HepG2 (cell line): ENCODE measurements around the gene ATP6V0D1. TPM values are rescaled to one million over a fixed set of nuclear protein-coding genes. Genes with fewer than 3 reads are reported as not detected.

Source experiments
- CAMTA2 ChIP-seq: sonication (generic); formaldehyde crosslinking; IDR thresholded peaks from 2 replicates; pipeline ENCODE4 v1.4.0; 2020; ENCODE audit warnings: mild to moderate bottlenecking, missing genetic modification reagents, borderline replicate concordance
- CEBPG ChIP-seq: IDR thresholded peaks from 2 replicates; pipeline ENCODE4 v1.6.1; 2016
- ETV6 ChIP-seq: sonication (generic); formaldehyde crosslinking; conservative IDR thresholded peaks from 2 replicates; pipeline ENCODE4 v1.4.0; 2020; ENCODE audit warnings: missing genetic modification reagents
- FOXM1 ChIP-seq: sonication (generic); formaldehyde crosslinking; IDR thresholded peaks from 2 replicates; pipeline ENCODE4 v1.5.0; 2020; ENCODE audit warnings: missing genetic modification reagents
- PTBP1 ChIP-seq: fragments of 200-400 bp; formaldehyde crosslinking; IDR thresholded peaks from 2 replicates; pipeline ENCODE4 v1.6.1; 2018; ENCODE audit warnings: low read length, low read depth; ENCODE audit not compliant: poor library complexity, severe bottlenecking
- SRSF9 ChIP-seq: fragments of 200-400 bp; formaldehyde crosslinking; IDR thresholded peaks from 2 replicates; pipeline ENCODE4 v1.6.1; 2018; ENCODE audit warnings: borderline replicate concordance, mild to moderate bottlenecking, low read depth, low read length; ENCODE audit not compliant: insufficient read depth, poor library complexity, severe bottlenecking
- ZNF557 ChIP-seq: sonication (generic); formaldehyde crosslinking; IDR thresholded peaks from 2 replicates; pipeline ENCODE4 v1.4.0; 2020; ENCODE audit warnings: missing genetic modification reagents
- ZSCAN29 ChIP-seq: sonication (generic); formaldehyde crosslinking; conservative IDR thresholded peaks from 2 replicates; pipeline ENCODE4 v1.4.0; 2020; ENCODE audit warnings: mild to moderate bottlenecking, missing genetic modification reagents
- polyA plus RNA-seq, 8 experiments: library from polyadenylated mRNA; depleted of rRNA in 3 of 8; stranded (reverse) in 7 of 8; unstranded in 1 of 8; fragments of >200 nt; fragmentation: Illumina TruSeq in 4 of 8; extraction: Trizol in 4 of 8; gene quantifications; 2 replicates each; pipeline versions ENCODE4 v1.2.1 to v1.2.3, GENCODE V29; 2011 to 2016; ENCODE audit warnings: low read depth in 4 of 8, missing spikeins in 1 of 8, mixed read lengths in 1 of 8; ENCODE audit not compliant: insufficient read depth in 1 of 8
- total RNA-seq, 5 experiments: library from RNA; depleted of rRNA; stranded (reverse); fragments of >200 nt; fragmentation: Illumina TruSeq; extraction: Trizol; gene quantifications; 2 replicates each; pipeline ENCODE4 v1.2.3, GENCODE V29; 2016; ENCODE audit warnings: low read depth in 1 of 5
- TF ChIP-seq, protein P1 (sequence below): sonication (generic); formaldehyde crosslinking; IDR thresholded peaks from 2 replicates; pipeline ENCODE4 v1.4.0; 2020; ENCODE audit warnings: low read depth, mild to moderate bottlenecking, missing genetic modification reagents
- TF ChIP-seq, protein P2 (sequence below): sonication (generic); formaldehyde crosslinking; IDR thresholded peaks from 2 replicates; pipeline ENCODE4 v1.4.0; 2020; ENCODE audit warnings: missing genetic modification reagents, borderline replicate concordance
- TF ChIP-seq, protein P3 (sequence below): sonication (generic); formaldehyde crosslinking; IDR thresholded peaks from 2 replicates; pipeline ENCODE4 v1.5.0; 2020; ENCODE audit warnings: missing genetic modification reagents, mild to moderate bottlenecking, borderline replicate concordance
- TF ChIP-seq, protein P4 (sequence below): sonication (generic); formaldehyde crosslinking; IDR thresholded peaks from 2 replicates; pipeline ENCODE4 v1.4.0; 2020; ENCODE audit warnings: missing genetic modification reagents, borderline replicate concordance
- TF ChIP-seq, protein P5 (sequence below): sonication (generic); formaldehyde crosslinking; IDR thresholded peaks from 2 replicates; pipeline ENCODE4 v1.4.0; 2020; ENCODE audit warnings: missing genetic modification reagents
- TF ChIP-seq, protein P6 (sequence below), 2 experiments: sonication (generic) in 1 of 2; formaldehyde crosslinking in 1 of 2; IDR thresholded peaks; 2 replicates each; pipeline versions ENCODE4 v1.4.0 to v1.6.1; 2018 to 2020; ENCODE audit warnings: missing genetic modification reagents in 2 of 2, borderline replicate concordance in 1 of 2, low read depth in 1 of 2, mild to moderate bottlenecking in 1 of 2, missing biosample characterization in 1 of 2

Gene ATP6V0D1
- total and polyA plus RNA-seq, 2 of the 13 experiments (the other 11 are each of a cell fraction or from before 2014, with no cell fraction given) = 51.1 to 61.3 TPM

DNA sequence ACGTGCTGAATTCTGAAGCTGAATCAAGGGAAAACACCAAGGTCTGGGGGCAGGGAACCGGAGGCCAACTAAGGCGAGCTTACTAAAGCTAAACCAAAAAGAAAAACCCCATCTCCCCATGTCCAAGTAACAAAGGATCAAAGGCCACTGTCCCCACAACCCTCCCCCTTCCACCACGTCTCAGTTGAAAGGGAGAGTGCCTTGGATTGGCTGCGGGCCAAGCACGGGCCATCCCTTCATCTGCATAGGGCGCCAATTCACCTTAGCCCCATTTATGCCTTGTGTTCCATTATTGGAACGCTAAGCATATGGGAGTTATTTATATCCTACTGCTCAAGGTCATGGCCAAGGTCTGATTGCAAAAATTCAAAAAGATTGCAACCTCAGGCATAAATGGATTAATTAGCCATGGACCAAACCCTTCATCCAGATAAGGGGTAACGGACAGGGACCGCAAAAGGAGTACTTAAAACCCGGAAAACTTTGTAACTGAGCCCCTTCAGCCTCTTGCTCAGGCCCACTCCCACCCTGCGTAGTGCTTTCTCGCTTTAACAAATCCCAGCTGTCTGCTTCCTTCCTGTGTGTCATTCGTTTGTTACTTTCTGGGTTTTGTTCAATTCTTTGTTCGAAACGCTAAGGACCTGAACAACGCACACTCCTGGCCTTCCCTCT lies 740 bp upstream of the ATP6V0D1 start (continued):
- TF ChIP-seq, protein P1, sequence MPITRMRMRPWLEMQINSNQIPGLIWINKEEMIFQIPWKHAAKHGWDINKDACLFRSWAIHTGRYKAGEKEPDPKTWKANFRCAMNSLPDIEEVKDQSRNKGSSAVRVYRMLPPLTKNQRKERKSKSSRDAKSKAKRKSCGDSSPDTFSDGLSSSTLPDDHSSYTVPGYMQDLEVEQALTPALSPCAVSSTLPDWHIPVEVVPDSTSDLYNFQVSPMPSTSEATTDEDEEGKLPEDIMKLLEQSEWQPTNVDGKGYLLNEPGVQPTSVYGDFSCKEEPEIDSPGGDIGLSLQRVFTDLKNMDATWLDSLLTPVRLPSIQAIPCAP (CRISPR knock-in tag) = no peak
- TF ChIP-seq ZSCAN29 (CRISPR knock-in tag) (no peak), SRSF9 (no peak), ZNF557 (CRISPR knock-in tag) (0 out of 2 replicates have a peak, but pooled peaks have one; percentile 19), PTBP1 (no peak), CEBPG (0 out of 2 replicates have a peak, but pooled peaks have one; percentile 3), ETV6 (CRISPR knock-in tag) (no peak), FOXM1 (CRISPR knock-in tag) (no peak), CAMTA2 (CRISPR knock-in tag) (0 out of 2 replicates have a peak, but pooled peaks have one; percentile 17)
- TF ChIP-seq, protein P2, sequence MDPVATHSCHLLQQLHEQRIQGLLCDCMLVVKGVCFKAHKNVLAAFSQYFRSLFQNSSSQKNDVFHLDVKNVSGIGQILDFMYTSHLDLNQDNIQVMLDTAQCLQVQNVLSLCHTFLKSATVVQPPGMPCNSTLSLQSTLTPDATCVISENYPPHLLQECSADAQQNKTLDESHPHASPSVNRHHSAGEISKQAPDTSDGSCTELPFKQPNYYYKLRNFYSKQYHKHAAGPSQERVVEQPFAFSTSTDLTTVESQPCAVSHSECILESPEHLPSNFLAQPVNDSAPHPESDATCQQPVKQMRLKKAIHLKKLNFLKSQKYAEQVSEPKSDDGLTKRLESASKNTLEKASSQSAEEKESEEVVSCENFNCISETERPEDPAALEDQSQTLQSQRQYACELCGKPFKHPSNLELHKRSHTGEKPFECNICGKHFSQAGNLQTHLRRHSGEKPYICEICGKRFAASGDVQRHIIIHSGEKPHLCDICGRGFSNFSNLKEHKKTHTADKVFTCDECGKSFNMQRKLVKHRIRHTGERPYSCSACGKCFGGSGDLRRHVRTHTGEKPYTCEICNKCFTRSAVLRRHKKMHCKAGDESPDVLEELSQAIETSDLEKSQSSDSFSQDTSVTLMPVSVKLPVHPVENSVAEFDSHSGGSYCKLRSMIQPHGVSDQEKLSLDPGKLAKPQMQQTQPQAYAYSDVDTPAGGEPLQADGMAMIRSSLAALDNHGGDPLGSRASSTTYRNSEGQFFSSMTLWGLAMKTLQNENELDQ = no peak
- TF ChIP-seq, protein P3, sequence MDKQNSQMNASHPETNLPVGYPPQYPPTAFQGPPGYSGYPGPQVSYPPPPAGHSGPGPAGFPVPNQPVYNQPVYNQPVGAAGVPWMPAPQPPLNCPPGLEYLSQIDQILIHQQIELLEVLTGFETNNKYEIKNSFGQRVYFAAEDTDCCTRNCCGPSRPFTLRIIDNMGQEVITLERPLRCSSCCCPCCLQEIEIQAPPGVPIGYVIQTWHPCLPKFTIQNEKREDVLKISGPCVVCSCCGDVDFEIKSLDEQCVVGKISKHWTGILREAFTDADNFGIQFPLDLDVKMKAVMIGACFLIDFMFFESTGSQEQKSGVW (CRISPR knock-in tag) = no peak
- TF ChIP-seq, protein P4, sequence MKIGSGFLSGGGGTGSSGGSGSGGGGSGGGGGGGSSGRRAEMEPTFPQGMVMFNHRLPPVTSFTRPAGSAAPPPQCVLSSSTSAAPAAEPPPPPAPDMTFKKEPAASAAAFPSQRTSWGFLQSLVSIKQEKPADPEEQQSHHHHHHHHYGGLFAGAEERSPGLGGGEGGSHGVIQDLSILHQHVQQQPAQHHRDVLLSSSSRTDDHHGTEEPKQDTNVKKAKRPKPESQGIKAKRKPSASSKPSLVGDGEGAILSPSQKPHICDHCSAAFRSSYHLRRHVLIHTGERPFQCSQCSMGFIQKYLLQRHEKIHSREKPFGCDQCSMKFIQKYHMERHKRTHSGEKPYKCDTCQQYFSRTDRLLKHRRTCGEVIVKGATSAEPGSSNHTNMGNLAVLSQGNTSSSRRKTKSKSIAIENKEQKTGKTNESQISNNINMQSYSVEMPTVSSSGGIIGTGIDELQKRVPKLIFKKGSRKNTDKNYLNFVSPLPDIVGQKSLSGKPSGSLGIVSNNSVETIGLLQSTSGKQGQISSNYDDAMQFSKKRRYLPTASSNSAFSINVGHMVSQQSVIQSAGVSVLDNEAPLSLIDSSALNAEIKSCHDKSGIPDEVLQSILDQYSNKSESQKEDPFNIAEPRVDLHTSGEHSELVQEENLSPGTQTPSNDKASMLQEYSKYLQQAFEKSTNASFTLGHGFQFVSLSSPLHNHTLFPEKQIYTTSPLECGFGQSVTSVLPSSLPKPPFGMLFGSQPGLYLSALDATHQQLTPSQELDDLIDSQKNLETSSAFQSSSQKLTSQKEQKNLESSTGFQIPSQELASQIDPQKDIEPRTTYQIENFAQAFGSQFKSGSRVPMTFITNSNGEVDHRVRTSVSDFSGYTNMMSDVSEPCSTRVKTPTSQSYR (CRISPR knock-in tag) = peak; percentile 71; the same call in 1 of the 2 replicates
- TF ChIP-seq, protein P5, sequence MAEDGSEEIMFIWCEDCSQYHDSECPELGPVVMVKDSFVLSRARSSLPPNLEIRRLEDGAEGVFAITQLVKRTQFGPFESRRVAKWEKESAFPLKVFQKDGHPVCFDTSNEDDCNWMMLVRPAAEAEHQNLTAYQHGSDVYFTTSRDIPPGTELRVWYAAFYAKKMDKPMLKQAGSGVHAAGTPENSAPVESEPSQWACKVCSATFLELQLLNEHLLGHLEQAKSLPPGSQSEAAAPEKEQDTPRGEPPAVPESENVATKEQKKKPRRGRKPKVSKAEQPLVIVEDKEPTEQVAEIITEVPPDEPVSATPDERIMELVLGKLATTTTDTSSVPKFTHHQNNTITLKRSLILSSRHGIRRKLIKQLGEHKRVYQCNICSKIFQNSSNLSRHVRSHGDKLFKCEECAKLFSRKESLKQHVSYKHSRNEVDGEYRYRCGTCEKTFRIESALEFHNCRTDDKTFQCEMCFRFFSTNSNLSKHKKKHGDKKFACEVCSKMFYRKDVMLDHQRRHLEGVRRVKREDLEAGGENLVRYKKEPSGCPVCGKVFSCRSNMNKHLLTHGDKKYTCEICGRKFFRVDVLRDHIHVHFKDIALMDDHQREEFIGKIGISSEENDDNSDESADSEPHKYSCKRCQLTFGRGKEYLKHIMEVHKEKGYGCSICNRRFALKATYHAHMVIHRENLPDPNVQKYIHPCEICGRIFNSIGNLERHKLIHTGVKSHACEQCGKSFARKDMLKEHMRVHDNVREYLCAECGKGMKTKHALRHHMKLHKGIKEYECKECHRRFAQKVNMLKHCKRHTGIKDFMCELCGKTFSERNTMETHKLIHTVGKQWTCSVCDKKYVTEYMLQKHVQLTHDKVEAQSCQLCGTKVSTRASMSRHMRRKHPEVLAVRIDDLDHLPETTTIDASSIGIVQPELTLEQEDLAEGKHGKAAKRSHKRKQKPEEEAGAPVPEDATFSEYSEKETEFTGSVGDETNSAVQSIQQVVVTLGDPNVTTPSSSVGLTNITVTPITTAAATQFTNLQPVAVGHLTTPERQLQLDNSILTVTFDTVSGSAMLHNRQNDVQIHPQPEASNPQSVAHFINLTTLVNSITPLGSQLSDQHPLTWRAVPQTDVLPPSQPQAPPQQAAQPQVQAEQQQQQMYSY (CRISPR knock-in tag) = no peak
- TF ChIP-seq, protein P6, sequence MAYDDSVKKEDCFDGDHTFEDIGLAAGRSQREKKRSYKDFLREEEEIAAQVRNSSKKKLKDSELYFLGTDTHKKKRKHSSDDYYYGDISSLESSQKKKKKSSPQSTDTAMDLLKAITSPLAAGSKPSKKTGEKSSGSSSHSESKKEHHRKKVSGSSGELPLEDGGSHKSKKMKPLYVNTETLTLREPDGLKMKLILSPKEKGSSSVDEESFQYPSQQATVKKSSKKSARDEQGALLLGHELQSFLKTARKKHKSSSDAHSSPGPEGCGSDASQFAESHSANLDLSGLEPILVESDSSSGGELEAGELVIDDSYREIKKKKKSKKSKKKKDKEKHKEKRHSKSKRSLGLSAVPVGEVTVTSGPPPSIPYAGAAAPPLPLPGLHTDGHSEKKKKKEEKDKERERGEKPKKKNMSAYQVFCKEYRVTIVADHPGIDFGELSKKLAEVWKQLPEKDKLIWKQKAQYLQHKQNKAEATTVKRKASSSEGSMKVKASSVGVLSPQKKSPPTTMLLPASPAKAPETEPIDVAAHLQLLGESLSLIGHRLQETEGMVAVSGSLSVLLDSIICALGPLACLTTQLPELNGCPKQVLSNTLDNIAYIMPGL (CRISPR knock-in tag; IDR thresholded peaks at IDR 0.05; ENCODE audit: borderline replicate concordance in 1 of 2, low read depth in 1 of 2) = peak in 1 of 2 experiments; percentile 4; a peak in 1 of 4 replicates
